ENCODE data around the gene ACO2.

Gene ACO2

DNA sequence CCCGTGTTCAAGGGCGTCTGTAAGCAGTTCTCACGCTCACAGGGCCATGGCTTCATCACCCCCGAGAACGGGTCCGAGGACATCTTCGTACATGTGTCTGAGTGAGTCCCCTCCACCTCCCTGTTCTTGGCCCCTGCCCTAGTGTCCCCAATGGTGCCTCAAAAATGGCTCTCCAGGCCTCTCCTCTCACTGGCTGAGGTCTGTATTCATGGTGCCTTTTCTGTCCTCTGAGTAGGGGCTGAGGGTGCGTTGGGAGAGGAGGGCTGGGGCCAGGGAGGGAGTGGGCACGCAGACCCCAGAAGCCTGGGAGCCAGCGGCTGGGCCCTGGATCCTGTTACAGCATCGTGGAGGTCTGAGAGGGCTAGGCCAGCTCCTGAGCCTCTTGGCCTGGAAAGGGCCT is 104.8 kb downstream of the ACO2 start:
- no peak for DNase-seq

DNA sequence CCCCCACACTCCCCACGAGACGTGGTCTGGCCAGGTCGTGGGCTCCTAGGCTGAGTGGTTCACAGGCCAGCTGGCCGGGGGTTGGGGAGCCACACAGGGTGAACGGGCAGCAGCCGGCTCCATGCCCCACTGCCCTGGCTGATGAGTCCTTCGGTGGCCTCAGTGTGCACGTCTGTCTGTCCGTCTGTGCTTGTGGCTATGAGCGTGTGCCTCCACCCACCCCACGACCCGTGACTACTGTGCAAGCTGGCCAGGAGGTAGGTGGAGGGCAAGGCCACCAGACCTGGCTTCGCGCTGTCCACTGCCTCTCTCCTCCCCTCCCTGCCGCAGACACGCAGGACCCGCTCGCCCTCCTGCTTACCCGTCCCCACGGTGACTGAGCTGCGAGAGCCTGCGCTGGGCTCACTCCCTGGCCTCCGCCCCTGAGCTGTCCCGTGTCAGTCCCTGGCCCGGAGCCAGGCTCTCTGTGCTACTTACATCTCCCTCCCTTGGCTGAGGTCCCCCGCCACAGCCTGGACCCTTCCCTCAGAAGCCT is 106.0 kb downstream of the ACO2 start:
- no peak for DNase-seq

DNA sequence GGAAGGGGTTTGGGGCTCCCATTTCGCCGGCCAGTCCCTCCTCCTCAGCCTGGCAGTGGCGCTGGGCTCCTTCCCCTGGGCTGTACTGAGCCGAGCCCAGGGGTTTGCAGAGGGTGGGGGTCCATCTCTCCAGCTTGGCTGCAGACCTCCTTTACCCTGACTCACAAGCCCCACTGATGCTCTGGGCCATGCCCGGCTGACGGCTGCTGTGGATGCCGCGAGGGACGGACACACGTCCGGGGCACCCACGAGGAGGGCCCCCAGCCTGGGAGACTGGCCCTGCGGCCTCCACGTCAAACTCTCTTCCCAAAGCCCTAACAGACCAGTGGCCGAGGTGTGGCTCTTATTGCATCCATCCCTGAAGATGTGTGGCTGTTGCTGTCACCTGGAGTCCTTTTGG is 106.6 kb downstream of the ACO2 start:
- no peak for DNase-seq

DNA sequence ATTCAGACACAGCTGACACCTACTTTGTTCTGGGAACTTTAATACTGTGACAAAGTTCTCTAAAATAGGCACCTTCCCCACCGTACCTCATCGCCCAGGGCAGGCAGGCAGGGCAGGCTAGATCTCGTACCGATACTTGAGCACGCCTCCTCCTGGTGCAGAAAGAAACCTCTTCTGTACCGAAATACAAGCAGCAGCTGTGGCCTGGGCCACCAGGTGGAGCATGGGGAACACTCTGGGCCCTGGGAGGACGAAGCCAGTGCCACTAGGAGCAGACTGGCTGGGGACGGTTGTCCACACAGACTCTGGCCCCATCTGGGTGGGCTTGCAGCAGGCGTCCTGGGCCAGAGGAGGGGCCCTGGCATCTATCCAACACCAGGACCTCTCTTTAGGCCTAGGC is 108.0 kb downstream of the ACO2 start:
- DNase-seq: peak; percentile 31 to 41

DNA sequence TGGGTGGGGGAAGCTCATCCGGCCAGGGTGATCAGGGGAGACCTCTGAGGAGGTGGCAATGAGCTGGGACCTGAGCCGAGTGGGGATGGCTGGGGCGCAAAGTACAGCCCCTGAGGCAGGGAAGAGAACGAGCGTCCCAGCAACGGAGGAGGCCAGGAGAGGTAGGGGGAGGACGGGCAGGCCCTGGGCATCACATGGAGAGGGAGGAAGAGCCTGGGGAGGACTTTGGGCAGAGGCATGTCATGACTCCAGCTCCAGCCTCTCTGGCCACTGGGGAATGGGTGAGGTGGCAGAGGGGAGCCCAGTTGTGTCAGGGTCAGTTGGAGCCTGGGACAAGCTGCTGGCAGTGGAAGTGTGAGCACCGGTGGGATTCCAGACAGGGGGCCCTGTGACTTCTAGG is 109.2 kb downstream of the ACO2 start:
- DNase-seq: no peak

Measured in activated CD4-positive, alpha-beta T cell treated with anti-CD3 and anti-CD28 coated beads, Interleukin-2, amount 50 U/mL, for 48 hours (primary cell).